Measurements from ENCODE around the gene ZWILCH. TPM values are rescaled to one million over a fixed set of nuclear protein-coding genes. Genes with fewer than 3 reads are reported as not detected.

The ZWILCH gene
- total and polyA plus RNA-seq, 7 donors = 1.5 to 4.5 (median 2.9) TPM

DNA sequence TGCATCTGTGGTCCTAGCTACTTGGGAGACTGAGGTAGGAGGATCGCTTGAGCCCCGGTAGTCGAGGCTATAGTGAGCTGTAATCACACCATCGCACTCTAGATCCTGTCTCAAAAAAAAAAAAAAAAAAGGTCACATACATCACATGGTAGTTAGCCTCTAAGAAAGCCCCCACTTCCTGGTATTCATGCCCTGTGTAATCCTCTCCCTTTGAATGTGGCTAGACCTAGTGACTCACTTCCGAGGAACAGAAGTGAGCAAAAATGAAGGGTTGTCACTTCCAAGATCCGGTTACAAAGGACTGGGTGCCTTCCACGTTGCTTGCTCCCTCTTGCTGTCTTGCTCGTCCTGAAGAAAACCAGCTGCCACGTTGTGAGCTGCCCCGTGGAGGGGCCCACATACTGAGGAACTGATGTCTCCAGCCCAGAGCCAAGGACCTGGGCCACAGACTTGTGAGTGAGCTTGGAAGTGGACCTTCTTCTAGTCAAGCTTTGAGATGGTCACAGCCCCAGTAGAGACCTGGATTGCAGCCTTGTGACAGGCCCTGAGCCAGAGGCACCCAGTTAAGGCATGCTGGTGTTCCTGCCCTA, 73.3 kb downstream of the ZWILCH start:
- DNase-seq (peak in 1 of 2 donors; percentile 13), ATAC-seq (peak in 1 of 4 donors; percentile 26)
- no peak overlapping the region for H3K4me3 ChIP-seq
- no peaks in the 10 kb centered on the region for H3K9me3 ChIP-seq
- no peaks in the 10 kb centered on the region for H3K4me1 ChIP-seq
- 43 to 51% (median 47%) methylated on average over 10 of the region's 10 CpGs for WGBS, 3 donors
- TF ChIP-seq, protein P1, sequence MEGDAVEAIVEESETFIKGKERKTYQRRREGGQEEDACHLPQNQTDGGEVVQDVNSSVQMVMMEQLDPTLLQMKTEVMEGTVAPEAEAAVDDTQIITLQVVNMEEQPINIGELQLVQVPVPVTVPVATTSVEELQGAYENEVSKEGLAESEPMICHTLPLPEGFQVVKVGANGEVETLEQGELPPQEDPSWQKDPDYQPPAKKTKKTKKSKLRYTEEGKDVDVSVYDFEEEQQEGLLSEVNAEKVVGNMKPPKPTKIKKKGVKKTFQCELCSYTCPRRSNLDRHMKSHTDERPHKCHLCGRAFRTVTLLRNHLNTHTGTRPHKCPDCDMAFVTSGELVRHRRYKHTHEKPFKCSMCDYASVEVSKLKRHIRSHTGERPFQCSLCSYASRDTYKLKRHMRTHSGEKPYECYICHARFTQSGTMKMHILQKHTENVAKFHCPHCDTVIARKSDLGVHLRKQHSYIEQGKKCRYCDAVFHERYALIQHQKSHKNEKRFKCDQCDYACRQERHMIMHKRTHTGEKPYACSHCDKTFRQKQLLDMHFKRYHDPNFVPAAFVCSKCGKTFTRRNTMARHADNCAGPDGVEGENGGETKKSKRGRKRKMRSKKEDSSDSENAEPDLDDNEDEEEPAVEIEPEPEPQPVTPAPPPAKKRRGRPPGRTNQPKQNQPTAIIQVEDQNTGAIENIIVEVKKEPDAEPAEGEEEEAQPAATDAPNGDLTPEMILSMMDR (IDR thresholded peaks at IDR 0.05) = no peak
- no peak overlapping the region for H3K27ac ChIP-seq
- intact Hi-C loops (cut with DNase I) = no loop called here
- no peaks in the 10 kb centered on the region for H3K36me3 ChIP-seq (ENCODE audit: insufficient read depth in 1 of 2, low read depth in 1 of 2)
- H3K27me3 ChIP-seq (ENCODE audit: insufficient read depth in 3 of 3, low read length in 2 of 3) = no peaks in the 10 kb centered on the region

DNA sequence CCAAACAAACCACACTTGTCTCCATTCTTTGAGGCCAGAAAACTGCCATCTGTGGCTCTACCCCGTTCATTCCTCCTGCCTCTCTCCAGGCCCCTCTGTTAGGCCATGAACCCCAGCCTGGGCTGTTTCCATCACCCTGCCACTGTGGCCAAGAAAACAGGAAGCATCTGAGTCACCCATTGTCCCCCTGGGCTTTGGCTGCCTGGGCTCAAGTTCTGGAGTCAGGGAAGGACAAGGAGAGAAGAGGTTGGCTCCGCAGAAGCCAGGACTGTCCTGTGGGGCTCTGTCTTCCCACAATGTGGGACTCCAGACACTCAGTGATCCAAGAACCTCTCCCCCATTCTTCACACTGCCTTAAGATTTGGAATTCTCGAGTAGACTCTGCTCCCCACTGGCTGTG, 75.5 kb downstream of the ZWILCH start:
- no peak overlapping the region for H3K4me3 ChIP-seq
- intact Hi-C loops (cut with DNase I) = no loop called here
- no peaks in the 10 kb centered on the region for H3K27me3 ChIP-seq (ENCODE audit: insufficient read depth in 3 of 3, low read length in 2 of 3)
- H3K9me3 ChIP-seq = no peaks in the 10 kb centered on the region
- DNase-seq (peak; percentile 71 to 83), ATAC-seq (peak in 3 of 4 donors; percentile 37 to 58 (median 42))
- 46 to 53% (median 47%) methylated on average over 3 of the region's 3 CpGs for WGBS, 3 donors
- H3K36me3 ChIP-seq (ENCODE audit: insufficient read depth in 1 of 2, low read depth in 1 of 2) = no peaks in the 10 kb centered on the region
- TF ChIP-seq, protein P1 (IDR thresholded peaks at IDR 0.05) = no peak
- H3K4me1 ChIP-seq = no peaks in the 10 kb centered on the region
- H3K27ac ChIP-seq = no peak overlapping the region

DNA sequence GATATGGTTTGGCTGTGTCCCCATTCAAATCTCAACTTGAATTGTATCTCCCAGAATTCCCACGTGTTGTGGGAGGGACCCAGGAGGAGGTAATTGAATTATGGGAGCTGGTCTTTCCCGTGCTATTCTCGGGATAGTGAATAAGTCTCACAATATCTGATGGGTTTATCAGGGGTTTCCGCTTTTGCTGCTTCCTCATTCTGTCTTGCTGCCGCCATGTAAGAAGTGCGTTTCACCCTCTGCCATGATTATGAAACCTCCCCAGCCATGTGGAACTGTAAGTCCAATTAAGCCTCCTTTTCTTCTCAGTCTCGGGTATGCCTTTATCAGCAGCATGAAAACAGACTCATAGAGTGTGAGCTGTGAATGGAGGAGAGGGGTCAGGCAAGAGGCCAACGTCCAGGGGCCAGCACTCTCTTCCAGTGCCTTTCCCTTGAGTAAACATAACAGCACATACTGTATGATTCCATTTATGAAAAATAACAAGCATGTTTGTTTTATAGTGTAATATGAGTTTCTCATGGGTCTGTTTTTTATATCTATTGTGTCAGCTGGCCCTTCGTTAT, 76.9 kb downstream of the ZWILCH start:
- Histone ChIP-seq H3K36me3 (ENCODE audit: insufficient read depth in 1 of 2, low read depth in 1 of 2) (no peaks in the 10 kb centered on the region), H3K27ac (no peak overlapping the region), H3K9me3 (no peaks in the 10 kb centered on the region), H3K4me1 (no peaks in the 10 kb centered on the region), H3K4me3 (no peak overlapping the region), H3K27me3 (ENCODE audit: insufficient read depth in 3 of 3, low read length in 2 of 3) (peaks cover 0 to 9% (median 0%) of the 10 kb centered on the region in 3 donors)
- TF ChIP-seq, protein P1 (IDR thresholded peaks at IDR 0.05) = no peak
- DNase-seq (no peak), ATAC-seq (no peak)
- intact Hi-C loops (cut with DNase I) = no loop called here
- WGBS, 3 donors = 72 to 81% (median 78%) methylated on average over 9 of the region's 9 CpGs

DNA sequence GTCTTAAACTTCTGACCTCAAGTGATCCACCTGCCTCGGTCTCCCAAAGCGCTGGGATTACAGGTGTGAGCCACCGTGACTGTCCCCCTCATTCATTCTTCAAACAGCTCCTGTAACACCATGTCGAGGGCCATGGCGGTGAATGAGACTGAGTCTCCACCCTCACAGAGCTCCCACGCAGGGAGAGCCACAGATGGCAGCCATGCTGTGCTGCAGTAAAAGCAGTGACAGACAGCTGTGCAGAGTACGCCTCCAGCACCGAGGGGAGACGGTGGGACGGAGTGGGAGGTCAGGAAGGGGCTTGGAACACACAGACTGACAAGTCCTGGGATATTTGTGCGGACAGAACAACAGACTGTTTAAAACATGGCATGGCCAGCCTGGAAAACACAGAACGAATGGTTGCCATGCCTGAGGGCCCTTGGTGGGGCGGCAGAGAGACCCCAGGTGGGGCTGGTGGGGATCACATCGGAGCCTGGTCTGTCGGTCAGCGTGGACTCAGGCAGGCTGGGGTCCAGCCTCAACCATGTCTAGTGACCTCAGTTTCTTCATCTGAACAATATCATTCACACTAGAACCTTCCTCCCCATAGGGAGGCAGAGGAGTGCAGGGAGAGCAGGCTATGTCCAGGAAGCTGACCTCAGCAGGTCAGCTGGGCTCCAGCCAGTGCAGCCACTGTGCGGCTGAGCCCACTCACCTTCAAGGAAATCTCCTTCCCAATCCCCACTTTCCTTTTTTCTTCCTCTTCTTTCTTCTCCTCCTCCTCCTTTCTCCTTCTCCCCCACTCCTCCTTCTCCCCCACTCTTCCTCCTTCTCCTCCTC, 81.2 kb downstream of the ZWILCH start:
- H3K4me3 ChIP-seq = no peak overlapping the region
- 41 to 46% (median 43%) methylated on average over 17 of the region's 17 CpGs for WGBS, 3 donors
- H3K36me3 ChIP-seq (ENCODE audit: insufficient read depth in 1 of 2, low read depth in 1 of 2) = no peaks in the 10 kb centered on the region
- peaks cover 0 to 20% (median 0%) of the 10 kb centered on the region in 3 donors for H3K27me3 ChIP-seq (ENCODE audit: insufficient read depth in 3 of 3, low read length in 2 of 3)
- H3K27ac ChIP-seq = no peak overlapping the region
- ATAC-seq (no peak), DNase-seq (no peak)
- no peaks in the 10 kb centered on the region for H3K9me3 ChIP-seq
- TF ChIP-seq, protein P1 (IDR thresholded peaks at IDR 0.05) = no peak
- no peaks in the 10 kb centered on the region for H3K4me1 ChIP-seq
- intact Hi-C loops (cut with DNase I) = no loop called here

All from psoas muscle (tissue), 8 donors.